ENCODE results near the gene KMT2B. TPM values are rescaled to one million over a fixed set of nuclear protein-coding genes. Genes with fewer than 3 reads are reported as not detected.

Gene KMT2B
- total RNA-seq, 1 donor from 2014 or later: 3.0 TPM

GRCh38 chr19:35725216-35725861 is 7.5 kb downstream of the KMT2B start:
- no peak for DNase-seq

- DNase-seq: no peak
Measured at GRCh38 chr19:35727053-35727955, 9.5 kb downstream of the KMT2B start.

GRCh38 chr19:35727956-35728706 is 10.3 kb downstream of the KMT2B start:
- DNase-seq: no peak

- no peak for DNase-seq
Measured at GRCh38 chr19:35729021-35729420, 11.2 kb downstream of the KMT2B start.

- no peak for DNase-seq
Measured at GRCh38 chr19:35729763-35730162, 12.0 kb downstream of the KMT2B start.

- no peak for DNase-seq
Measured at GRCh38 chr19:35730326-35730725, 12.5 kb downstream of the KMT2B start.

- no peak for DNase-seq
Measured at GRCh38 chr19:35731353-35731752, 13.6 kb downstream of the KMT2B start.

GRCh38 chr19:35731779-35732405 is 14.1 kb downstream of the KMT2B start:
- no peak for DNase-seq

GRCh38 chr19:35732540-35733179 is 14.9 kb downstream of the KMT2B start:
- no peak for DNase-seq

GRCh38 chr19:35733180-35734125 is 15.7 kb downstream of the KMT2B start:
- DNase-seq: no peak

GRCh38 chr19:35734273-35734672 is 16.5 kb downstream of the KMT2B start:
- DNase-seq: no peak

GRCh38 chr19:35734889-35735288 is 17.1 kb downstream of the KMT2B start:
- DNase-seq: no peak

- DNase-seq: no peak
Measured at GRCh38 chr19:35736913-35737886, 19.4 kb downstream of the KMT2B start.

- DNase-seq: no peak
Measured at GRCh38 chr19:35738021-35738886, 20.5 kb downstream of the KMT2B start.

GRCh38 chr19:35738887-35739229 is 21.1 kb downstream of the KMT2B start:
- no peak for DNase-seq

- no peak for DNase-seq
Measured at GRCh38 chr19:35739275-35740107, 21.7 kb downstream of the KMT2B start.

- no peak for DNase-seq
Measured at GRCh38 chr19:35740108-35740422, 22.3 kb downstream of the KMT2B start.

Measured in occipital lobe (tissue), 2 donors.